ENCODE measurements around the gene PLEKHD1. TPM values are rescaled to one million over a fixed set of nuclear protein-coding genes. Genes with fewer than 3 reads are reported as not detected.

PLEKHD1 gene
- total and polyA plus RNA-seq, 8 donors: 0.03 to 0.19 (median 0.08) TPM; not detected in 2

DNA sequence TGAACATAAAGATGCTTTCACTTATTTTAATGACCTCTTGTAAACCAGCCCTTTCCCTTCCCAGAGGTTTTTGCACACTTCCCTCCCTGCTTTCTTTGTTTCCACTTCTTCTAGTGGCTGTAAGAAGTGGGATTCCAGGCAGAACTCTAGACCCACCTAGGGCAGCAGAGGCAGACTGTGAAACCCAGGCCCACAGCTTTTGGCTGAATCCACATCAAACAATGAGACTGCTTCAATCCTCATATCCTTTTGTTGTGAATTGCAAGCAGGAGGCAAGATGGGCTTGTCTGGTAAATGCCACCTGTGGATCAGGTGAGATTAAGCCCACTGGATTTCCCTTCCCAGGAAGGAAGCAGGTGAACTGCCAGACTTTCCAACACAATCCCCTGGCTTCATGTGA, 77.4 kb downstream of the PLEKHD1 start:
- Histone ChIP-seq H3K4me3 (no peak overlapping the region), H3K9me3 (no peaks in the 10 kb centered on the region), H3K27ac (no peak overlapping the region), H3K36me3 (no peaks in the 10 kb centered on the region), H3K27me3 (no peaks in the 10 kb centered on the region), H3K4me1 (no peaks in the 10 kb centered on the region)
- ATAC-seq (no peak), FAIRE-seq (no peak), DNase-seq (no peak)
- TF ChIP-seq, protein P1, sequence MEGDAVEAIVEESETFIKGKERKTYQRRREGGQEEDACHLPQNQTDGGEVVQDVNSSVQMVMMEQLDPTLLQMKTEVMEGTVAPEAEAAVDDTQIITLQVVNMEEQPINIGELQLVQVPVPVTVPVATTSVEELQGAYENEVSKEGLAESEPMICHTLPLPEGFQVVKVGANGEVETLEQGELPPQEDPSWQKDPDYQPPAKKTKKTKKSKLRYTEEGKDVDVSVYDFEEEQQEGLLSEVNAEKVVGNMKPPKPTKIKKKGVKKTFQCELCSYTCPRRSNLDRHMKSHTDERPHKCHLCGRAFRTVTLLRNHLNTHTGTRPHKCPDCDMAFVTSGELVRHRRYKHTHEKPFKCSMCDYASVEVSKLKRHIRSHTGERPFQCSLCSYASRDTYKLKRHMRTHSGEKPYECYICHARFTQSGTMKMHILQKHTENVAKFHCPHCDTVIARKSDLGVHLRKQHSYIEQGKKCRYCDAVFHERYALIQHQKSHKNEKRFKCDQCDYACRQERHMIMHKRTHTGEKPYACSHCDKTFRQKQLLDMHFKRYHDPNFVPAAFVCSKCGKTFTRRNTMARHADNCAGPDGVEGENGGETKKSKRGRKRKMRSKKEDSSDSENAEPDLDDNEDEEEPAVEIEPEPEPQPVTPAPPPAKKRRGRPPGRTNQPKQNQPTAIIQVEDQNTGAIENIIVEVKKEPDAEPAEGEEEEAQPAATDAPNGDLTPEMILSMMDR (IDR thresholded peaks at IDR 0.05): no peak
- intact Hi-C loops (cut with DNase I): no loop called here

DNA sequence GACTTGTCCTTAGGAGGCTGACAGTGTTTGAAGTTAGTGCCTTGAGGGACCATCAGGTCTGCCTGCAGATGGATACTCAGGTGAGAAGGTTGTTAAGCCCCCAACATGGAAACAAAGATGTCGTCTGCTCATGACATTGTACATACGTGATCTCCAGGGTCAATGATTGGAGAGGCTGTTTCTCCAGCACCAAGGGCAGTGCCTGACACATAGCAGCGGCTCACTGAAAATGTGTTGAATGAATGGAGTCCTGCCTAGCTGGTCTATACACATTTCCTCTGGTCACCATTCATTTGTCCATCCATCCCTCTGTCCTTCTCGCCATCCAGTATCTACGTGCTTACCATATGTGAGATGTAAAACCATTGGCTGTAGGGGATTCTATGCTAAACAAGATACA, 83.0 kb downstream of the PLEKHD1 start:
- H3K27ac ChIP-seq: no peak overlapping the region
- no peak for ATAC-seq

DNA sequence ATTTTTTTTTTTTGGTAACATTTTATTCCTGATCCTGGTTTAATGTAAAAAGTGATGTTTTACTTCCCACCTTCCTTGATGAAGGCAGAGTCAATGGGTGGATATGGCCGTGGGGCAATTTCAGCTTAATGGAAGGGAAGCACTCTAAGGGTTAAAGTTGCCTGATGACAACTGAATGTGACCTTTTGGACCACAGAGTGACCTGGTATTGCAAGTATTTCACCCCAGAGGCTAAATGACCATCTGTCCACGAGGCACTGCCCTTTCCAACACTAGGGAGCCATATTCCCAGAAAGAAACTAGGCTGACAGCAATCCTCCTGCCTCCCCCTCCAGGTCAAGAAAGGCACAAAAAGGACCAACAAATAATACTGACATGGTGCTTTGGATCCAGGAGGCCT, 85.3 kb downstream of the PLEKHD1 start:
- Histone ChIP-seq H3K4me1 (peaks cover 0 to 7% (median 6%) of the 10 kb centered on the region in 3 donors), H3K36me3 (no peaks in the 10 kb centered on the region), H3K9me3 (no peaks in the 10 kb centered on the region), H3K27me3 (peaks cover 0 to 28% (median 4%) of the 10 kb centered on the region in 4 donors), H3K27ac (no peak overlapping the region), H3K4me3 (no peak overlapping the region)
- ATAC-seq: no peak
- intact Hi-C loops (cut with DNase I): no loop called here
- no peak for FAIRE-seq
- no peak for DNase-seq
- TF ChIP-seq, protein P1 (IDR thresholded peaks at IDR 0.05): no peak
- 54 to 58% methylated on average over 2 of the region's 2 CpGs for WGBS, 2 donors

More for the DNA sequence above, 83.0 kb downstream of the PLEKHD1 start:
- TF ChIP-seq, protein P1 (IDR thresholded peaks at IDR 0.05): no peak
- intact Hi-C loops (cut with DNase I): no loop called here
- WGBS, 2 donors: 72 to 77% methylated on average over 5 of the region's 5 CpGs
- Histone ChIP-seq H3K4me3 (no peak overlapping the region), H3K9me3 (no peaks in the 10 kb centered on the region), H3K27me3 (peaks cover 0 to 16% (median 4%) of the 10 kb centered on the region in 4 donors), H3K4me1 (peaks cover 0 to 7% (median 6%) of the 10 kb centered on the region in 3 donors), H3K36me3 (no peaks in the 10 kb centered on the region)
- FAIRE-seq: no peak
- DNase-seq: no peak

DNA sequence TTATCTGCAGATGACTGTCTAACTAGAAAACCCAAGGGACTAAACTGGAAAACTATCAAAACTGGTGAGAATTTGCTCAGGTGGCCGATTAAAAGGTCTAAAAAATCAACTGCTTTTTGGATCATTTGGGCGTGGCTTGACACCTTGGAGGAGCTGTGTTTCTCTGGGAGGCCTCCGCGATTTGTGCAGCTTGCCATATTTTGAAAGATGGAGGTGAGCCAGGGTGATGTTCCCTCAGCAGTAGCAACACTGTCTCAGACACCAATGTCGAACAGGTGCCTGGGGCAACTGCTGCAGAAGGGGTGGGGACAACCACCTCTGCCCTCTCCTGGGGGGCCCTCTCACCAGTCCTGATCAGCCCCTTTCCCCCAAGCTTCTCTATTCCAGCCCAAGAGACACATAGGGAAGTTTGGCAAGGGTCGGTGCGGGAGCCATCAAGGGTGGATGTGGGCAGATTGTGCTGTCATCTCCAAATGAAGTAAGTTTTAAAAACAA, 86.4 kb downstream of the PLEKHD1 start:
- Histone ChIP-seq H3K9me3 (no peaks in the 10 kb centered on the region), H3K36me3 (no peaks in the 10 kb centered on the region)

More for the DNA sequence above, 86.4 kb downstream of the PLEKHD1 start:
- Histone ChIP-seq H3K4me1 (peaks cover 0 to 7% (median 6%) of the 10 kb centered on the region in 3 donors), H3K27me3 (peaks cover 0 to 33% (median 4%) of the 10 kb centered on the region in 4 donors), H3K27ac (no peak overlapping the region), H3K4me3 (no peak overlapping the region)
- ATAC-seq (no peak), FAIRE-seq (no peak), DNase-seq (no peak)
- intact Hi-C loops (cut with DNase I): no loop called here
- 60 to 62% methylated on average over 7 of the region's 7 CpGs for WGBS, 2 donors
- TF ChIP-seq, protein P1 (IDR thresholded peaks at IDR 0.05): no peak
